NCI-H2196 (cell line): Measurements from ENCODE around the gene GLOD4.
"Not testable (repeated sequence)": the region's sequence is repeated elsewhere in the genome, so short reads cannot be mapped to it uniquely, and the experiment has no call there.

Experiments
- DNase-seq: peaks from one replicate; lab custom pipeline; 2025; ENCODE audit not compliant: unreplicated experiment; lab: John Stamatoyannopoulos, UW

GLOD4 gene

GRCh38 chr17:802901-803881 is 21.1 kb upstream of the GLOD4 start:
- DNase-seq, result no peak

GRCh38 chr17:802481-802880 is 20.4 kb upstream of the GLOD4 start:
- DNase-seq, result no peak

GRCh38 chr17:801660-802059 is 19.6 kb upstream of the GLOD4 start:
- no peak for DNase-seq

- DNase-seq, result no peak
Measured at GRCh38 chr17:800446-801242, 18.6 kb upstream of the GLOD4 start.

GRCh38 chr17:799261-799660 is 17.2 kb upstream of the GLOD4 start:
- DNase-seq, result no peak

GRCh38 chr17:798246-798645 is 16.2 kb upstream of the GLOD4 start:
- DNase-seq, result no peak

GRCh38 chr17:797236-797840 is 15.3 kb upstream of the GLOD4 start:
- no peak for DNase-seq

- DNase-seq, result no peak
Measured at GRCh38 chr17:796609-797008, 14.5 kb upstream of the GLOD4 start.

GRCh38 chr17:795721-796120 is 13.6 kb upstream of the GLOD4 start:
- no peak for DNase-seq

- DNase-seq, result no peak
Measured at GRCh38 chr17:795276-795675, 13.2 kb upstream of the GLOD4 start.

GRCh38 chr17:794876-795275 is 12.8 kb upstream of the GLOD4 start:
- DNase-seq, result peak; percentile 67

- no peak for DNase-seq
Measured at GRCh38 chr17:792277-792676, 10.2 kb upstream of the GLOD4 start.

- DNase-seq, result no peak
Measured at GRCh38 chr17:791829-792228, 9.7 kb upstream of the GLOD4 start.

GRCh38 chr17:790874-791247 is 8.8 kb upstream of the GLOD4 start:
- DNase-seq, result not testable (repeated sequence)

GRCh38 chr17:789931-790873 is 8.1 kb upstream of the GLOD4 start:
- not testable (repeated sequence) for DNase-seq

- no peak for DNase-seq
Measured at GRCh38 chr17:789160-789840, 7.2 kb upstream of the GLOD4 start.

- no peak for DNase-seq
Measured at GRCh38 chr17:788551-788950, 6.5 kb upstream of the GLOD4 start.

- no peak for DNase-seq
Measured at GRCh38 chr17:787641-788221, 5.7 kb upstream of the GLOD4 start.

- not testable (repeated sequence) for DNase-seq
Measured at GRCh38 chr17:785901-786300, 3.8 kb upstream of the GLOD4 start.

GRCh38 chr17:784143-784542 is 2.1 kb upstream of the GLOD4 start:
- DNase-seq, result no peak
